Measurements from ENCODE around the gene TCFL5.

Gene TCFL5

DNA sequence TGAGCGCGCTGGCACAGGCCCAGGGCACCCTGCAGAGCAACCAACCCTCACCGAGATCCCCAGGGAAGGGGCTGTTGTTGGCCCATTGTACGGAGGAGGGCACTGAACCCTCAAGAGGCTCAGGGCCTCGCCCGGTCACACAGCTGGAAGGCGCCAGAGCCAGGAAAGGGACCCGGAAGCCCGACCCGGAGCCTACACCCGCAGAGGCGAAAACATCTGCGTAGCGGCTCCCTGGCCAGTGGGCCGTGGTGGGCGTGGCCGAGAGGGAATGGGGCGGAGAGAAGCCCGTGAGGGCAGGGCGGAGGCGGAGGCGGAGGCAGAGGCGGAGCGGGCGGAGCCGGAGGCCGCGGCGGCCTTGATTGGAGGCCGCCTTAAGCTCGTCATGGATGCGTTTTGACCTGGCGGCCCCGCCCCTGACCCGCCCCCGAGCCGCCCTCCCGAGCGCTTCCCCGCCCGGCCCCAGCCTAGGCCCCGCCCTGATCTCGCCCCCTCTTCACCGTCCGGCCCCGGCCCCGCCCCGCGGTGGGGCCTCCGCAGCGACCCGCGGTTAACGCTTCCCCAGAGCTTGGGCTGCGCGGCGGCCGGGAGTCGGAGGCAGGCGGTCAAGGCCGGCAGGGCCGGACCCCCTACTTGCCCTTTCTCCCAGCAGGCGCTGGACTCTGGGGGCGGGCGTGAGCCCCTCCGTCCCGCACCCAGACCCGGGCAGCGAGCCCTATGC is 67.5 kb downstream of the TCFL5 start:
- DNase-seq: peak; percentile 96

DNA sequence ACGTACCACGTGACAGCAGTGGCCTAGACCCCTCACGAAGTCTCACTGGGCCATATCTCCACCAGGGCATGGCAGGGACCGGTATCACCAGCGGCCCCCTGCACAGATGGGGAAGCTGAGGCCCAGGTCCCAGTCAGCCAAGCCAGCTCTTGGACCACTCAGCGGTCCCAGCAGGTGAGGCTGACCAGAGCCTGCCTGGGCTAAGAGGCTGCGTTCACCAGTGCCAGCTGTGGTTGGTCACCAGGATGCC is 67.9 kb downstream of the TCFL5 start:
- no peak for DNase-seq

DNA sequence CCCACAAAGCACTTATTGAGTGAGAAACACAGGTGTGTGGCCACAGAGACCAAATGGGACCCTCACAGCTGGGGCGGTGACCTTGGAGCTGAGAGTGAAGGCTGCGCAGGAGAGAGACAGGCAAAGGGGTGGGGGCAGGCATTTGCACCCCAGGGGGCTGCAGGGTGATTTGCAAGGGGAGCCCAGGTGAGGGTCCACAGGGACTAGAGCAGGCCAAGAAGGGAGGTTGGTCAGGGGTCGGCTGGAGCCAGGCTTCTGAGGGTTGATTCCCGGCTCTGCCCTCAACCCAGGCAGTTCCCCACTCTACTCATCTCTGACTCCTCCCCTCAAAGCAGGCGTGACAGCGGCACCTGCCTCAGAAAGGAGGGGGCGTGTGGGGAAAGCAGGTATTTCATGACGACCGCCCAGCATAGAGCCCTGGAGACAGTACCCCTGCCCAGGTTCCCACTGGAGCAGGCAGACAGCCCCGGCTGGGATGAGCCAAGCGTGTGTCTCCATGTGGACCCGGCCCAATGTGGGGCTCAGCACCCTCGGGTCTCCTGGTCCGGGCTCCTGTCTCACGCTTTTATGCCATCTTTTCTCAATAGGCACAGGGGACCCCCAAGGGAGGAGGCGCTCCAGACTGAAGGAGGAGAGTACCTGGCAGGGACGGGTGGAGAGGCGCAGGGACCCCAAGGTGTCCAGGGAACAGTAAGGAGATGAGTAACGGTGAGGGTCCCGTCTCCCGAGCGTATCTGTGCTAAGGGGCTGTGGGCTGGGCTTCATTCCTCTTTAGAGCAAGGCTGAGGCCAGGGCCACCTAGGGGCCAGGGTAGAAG is 68.5 kb downstream of the TCFL5 start:
- peak; percentile 63 for DNase-seq

DNA sequence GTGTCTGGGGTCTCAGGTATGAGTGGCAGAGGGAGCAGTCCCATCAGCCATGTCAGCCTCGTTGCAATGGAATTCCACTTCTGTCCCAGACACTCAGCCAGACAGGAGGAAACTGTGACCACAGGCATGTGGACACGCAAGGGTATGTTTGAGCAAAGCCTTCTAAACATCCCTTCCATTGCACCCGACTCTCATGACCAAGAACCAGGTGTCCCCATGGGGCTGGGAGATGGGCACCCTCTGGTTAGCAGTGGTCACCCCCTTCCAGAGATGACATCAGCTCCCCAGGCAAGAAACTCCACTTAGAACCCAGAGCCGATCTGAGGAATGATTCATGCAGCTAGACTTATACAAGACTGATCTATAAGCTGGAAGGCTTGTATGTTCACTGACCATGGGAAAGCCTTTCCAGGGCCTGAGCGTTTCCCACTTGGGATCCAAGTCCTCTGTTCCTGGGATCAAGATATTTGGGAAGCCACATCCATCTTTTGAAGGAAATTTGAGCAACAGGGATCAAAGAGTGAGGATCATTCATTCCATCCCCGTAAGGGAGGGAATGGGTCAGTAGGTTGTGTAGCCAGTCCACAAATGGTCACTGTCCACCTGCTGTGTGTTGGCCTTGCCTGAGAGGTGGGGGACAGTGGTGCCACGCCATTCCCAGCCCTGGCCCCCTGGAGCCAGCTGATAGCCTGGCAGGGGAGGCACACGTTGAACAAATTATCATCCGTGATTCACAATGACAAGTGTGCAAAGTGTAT is 69.3 kb downstream of the TCFL5 start:
- DNase-seq: no peak

DNA sequence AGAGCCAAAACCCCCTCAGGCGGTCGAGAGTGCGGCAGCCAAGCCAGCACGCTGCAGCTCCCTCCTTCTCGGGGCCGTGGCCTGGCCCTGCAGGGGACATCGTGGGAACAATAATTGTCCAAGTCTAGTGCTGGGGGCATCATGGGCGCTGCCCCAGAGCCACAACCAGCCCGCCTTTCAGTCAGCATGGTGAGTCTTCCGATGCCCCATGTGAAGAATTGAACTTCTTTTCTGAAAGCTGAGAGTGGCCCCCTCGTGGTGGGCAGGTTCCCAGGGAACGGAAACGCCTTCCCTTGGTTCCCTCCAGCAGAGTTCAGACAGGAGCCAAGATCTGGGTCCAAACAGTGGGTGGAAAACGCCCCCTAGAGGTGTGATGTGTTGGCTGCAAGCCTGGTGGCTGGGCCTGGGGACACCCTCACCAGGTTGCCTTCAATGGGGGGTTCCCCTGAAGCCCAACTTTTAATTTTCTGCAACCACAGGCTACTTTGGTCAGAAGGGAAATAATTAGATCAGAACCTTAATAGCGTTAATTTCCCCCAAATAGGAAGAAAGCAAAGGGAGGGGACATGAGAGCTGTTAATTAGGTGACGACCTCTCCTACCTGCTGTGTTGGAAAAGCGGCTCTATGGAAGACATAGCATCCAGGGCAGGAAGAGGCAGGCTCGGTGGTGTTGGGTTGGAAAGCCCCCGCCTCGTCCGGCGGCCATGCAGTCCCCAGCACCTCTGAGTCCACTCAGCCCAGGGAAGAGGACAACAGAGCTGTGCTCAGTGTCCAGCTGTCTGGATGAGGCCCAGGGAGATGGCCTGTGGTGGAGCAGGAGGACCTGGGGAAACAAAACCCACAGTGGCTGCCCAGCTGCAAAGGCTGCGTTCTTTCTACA is 70.1 kb downstream of the TCFL5 start:
- DNase-seq: peak; percentile 95
